DOHH2 (cell line): ENCODE data around the gene DBX1.

Experiments used
- H3F3A ChIP-seq: fragments of 200-600 bp; sonication (generic), shearing (Covaris generic); 2 replicates; pipeline ENCODE4 v1.6.0; 2016; ENCODE audit warnings: antibody characterized with exemption, mild to moderate bottlenecking; ENCODE audit not compliant: control insufficient read depth, insufficient read depth
- H3K27ac ChIP-seq: fragments of 200-600 bp; sonication (generic); 2 replicates; pipeline ENCODE4 v1.5.1; 2014; ENCODE audit warnings: low read depth, mild to moderate bottlenecking, low read length, moderate library complexity
- H3K27me3 ChIP-seq: fragments of 200-600 bp; sonication (generic); 2 replicates; pipeline ENCODE4 v1.6.1; 2014; ENCODE audit warnings: mild to moderate bottlenecking, low read length, mixed read lengths; ENCODE audit not compliant: control insufficient read depth
- H3K36me3 ChIP-seq: fragments of 200-600 bp; sonication (generic); 2 replicates; pipeline ENCODE4 v1.6.1; 2014; ENCODE audit warnings: mild to moderate bottlenecking, low read length, moderate library complexity, mixed read lengths; ENCODE audit not compliant: control insufficient read depth
- H3K4me1 ChIP-seq: fragments of 200-600 bp; sonication (generic); 2 replicates; pipeline ENCODE4 v1.6.1; 2014; ENCODE audit warnings: mild to moderate bottlenecking, low read length, mixed read lengths; ENCODE audit not compliant: control insufficient read depth
- H3K4me2 ChIP-seq: fragments of 200-600 bp; sonication (generic); 2 replicates; pipeline ENCODE4 v1.6.0; 2014; ENCODE audit warnings: mild to moderate bottlenecking, low read length, moderate library complexity
- H3K4me3 ChIP-seq: fragments of 200-600 bp; sonication (generic); 2 replicates; pipeline ENCODE4 v1.5.1; 2014; ENCODE audit warnings: mild to moderate bottlenecking, low read length, mixed read lengths
- H3K79me2 ChIP-seq: fragments of 200-600 bp; sonication (generic); 2 replicates; pipeline ENCODE4 v1.6.1; 2014; ENCODE audit warnings: mild to moderate bottlenecking, low read length, mixed read lengths; ENCODE audit not compliant: control insufficient read depth
- H3K9me2 ChIP-seq: fragments of 200-600 bp; sonication (generic); replicated peaks from 2 replicates; pipeline ENCODE4 v1.6.1; 2014; ENCODE audit warnings: mild to moderate bottlenecking, low read length, mixed read lengths; ENCODE audit not compliant: control insufficient read depth
- H3K9me3 ChIP-seq: fragments of 200-600 bp; sonication (generic); 2 replicates; pipeline ENCODE4 v1.6.1; 2014; ENCODE audit warnings: antibody characterized with exemption, low read length, mixed read lengths; ENCODE audit not compliant: control insufficient read depth, insufficient read depth
- H4K20me1 ChIP-seq: fragments of 200-600 bp; sonication (generic); 2 replicates; pipeline ENCODE4 v1.6.0; 2014; ENCODE audit warnings: low read depth, mild to moderate bottlenecking, antibody characterized with exemption, low read length, moderate library complexity; ENCODE audit not compliant: control insufficient read depth, insufficient read depth
- EZH2phosphoT487 ChIP-seq: fragments of 200-600 bp; sonication (generic); IDR thresholded peaks from 2 replicates; pipeline ENCODE4 v1.6.1; 2017; ENCODE audit warnings: borderline replicate concordance, mild to moderate bottlenecking, antibody characterized with exemption, low read length, moderate library complexity, mixed read lengths
- TF ChIP-seq, protein P1 (sequence below): fragments of 200-600 bp; sonication (generic); IDR thresholded peaks from one replicate; pipeline ENCODE4 v1.5.1; 2014; ENCODE audit warnings: antibody characterized with exemption, mild to moderate bottlenecking, low read depth, low read length; ENCODE audit not compliant: poor library complexity, severe bottlenecking

DBX1 gene

GRCh38 chr11:20156876-20157613 lies 3.2 kb downstream of the DBX1 start:
- no peaks in the 10 kb centered on the region for H3F3A ChIP-seq
- H3K4me1 ChIP-seq, result no peaks in the 10 kb centered on the region
- H3K27ac ChIP-seq, result no peak overlapping the region
- H3K27me3 ChIP-seq, result peaks cover 10% of the 10 kb centered on the region; the same call in 1 of the 2 replicates
- no peak overlapping the region for H3K4me2 ChIP-seq
- H3K9me3 ChIP-seq, result no peaks in the 10 kb centered on the region
- TF ChIP-seq EZH2phosphoT487, result no peak
- TF ChIP-seq, protein P1, sequence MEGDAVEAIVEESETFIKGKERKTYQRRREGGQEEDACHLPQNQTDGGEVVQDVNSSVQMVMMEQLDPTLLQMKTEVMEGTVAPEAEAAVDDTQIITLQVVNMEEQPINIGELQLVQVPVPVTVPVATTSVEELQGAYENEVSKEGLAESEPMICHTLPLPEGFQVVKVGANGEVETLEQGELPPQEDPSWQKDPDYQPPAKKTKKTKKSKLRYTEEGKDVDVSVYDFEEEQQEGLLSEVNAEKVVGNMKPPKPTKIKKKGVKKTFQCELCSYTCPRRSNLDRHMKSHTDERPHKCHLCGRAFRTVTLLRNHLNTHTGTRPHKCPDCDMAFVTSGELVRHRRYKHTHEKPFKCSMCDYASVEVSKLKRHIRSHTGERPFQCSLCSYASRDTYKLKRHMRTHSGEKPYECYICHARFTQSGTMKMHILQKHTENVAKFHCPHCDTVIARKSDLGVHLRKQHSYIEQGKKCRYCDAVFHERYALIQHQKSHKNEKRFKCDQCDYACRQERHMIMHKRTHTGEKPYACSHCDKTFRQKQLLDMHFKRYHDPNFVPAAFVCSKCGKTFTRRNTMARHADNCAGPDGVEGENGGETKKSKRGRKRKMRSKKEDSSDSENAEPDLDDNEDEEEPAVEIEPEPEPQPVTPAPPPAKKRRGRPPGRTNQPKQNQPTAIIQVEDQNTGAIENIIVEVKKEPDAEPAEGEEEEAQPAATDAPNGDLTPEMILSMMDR, result no peak
- no peaks in the 10 kb centered on the region for H4K20me1 ChIP-seq
- H3K4me3 ChIP-seq, result no peak overlapping the region
- no peaks in the 10 kb centered on the region for H3K79me2 ChIP-seq
- H3K36me3 ChIP-seq, result no peaks in the 10 kb centered on the region
- H3K9me2 ChIP-seq, result no peaks in the 10 kb centered on the region

DNA sequence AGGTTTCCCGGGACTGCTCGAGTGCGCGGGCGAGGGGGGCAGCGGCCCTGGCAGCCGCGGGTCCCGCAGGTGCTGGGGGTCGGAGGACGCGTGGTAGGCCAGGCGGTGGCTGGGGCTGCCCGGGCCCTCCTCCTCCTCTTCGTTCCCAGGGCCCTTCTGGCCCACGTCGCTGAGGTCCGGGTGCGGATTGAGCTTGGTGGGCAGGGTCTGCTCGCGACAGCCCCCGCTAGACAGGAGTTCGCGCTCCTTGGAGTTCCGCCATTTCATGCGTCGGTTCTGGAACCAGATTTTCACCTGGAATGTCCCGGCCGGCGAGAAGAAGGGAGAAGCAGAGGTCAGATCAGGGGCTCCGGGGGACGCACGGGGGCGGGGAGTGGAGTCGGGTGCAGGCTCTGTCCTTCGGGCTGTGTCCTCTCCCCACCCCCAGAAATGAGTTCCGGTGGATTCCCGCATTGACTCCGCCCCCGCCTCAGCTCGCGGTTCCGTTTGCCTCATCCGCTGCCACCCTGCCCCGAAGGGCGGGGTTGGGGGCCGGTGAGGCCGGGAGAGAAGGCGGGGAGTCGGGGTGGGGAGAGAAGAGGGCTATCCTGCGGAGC lies 3.9 kb downstream of the DBX1 start:
- H3K27me3 ChIP-seq, result peaks cover 10% of the 10 kb centered on the region; the same call in 1 of the 2 replicates
- H3K36me3 ChIP-seq, result no peaks in the 10 kb centered on the region
- TF ChIP-seq, protein P1, result no peak
- no peak for TF ChIP-seq EZH2phosphoT487
- H3K4me2 ChIP-seq, result no peak overlapping the region
- no peak overlapping the region for H3K4me3 ChIP-seq
- H4K20me1 ChIP-seq, result no peaks in the 10 kb centered on the region
- H3F3A ChIP-seq, result no peaks in the 10 kb centered on the region
- no peaks in the 10 kb centered on the region for H3K9me2 ChIP-seq
- no peaks in the 10 kb centered on the region for H3K9me3 ChIP-seq
- no peaks in the 10 kb centered on the region for H3K4me1 ChIP-seq
- no peak overlapping the region for H3K27ac ChIP-seq
- no peaks in the 10 kb centered on the region for H3K79me2 ChIP-seq

DNA sequence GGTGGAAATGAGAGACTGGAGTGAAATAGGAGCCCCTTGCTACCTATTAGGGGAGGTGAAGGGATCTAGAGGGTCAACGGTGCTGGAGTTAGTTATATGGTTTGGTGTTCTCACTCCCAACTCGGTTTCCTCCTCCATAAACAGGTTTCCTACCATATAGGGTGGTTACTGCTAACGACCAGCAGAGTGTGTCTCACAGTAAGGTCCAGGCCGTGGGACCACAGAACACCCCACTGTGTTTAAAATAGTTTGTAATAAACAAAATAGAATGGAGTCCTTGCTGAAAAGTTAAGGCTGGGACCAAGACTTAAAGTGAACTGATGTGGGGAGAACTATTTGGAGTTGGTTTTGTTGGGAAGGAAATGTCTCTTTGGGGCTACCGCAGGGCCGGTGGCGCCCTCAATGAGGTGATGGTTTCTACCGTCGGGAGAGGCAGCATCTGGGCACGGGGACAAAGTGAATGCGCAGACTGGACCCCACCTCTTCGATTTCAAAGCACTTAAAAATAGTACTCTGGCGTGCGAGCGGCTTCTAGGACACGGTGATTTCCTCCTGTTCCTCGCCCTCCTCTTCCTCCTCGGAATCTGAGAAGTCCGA lies 4.5 kb downstream of the DBX1 start:
- Histone ChIP-seq H3K27me3 (peaks cover 10% of the 10 kb centered on the region; the same call in 1 of the 2 replicates), H3K9me3 (no peaks in the 10 kb centered on the region), H3K4me1 (no peaks in the 10 kb centered on the region), H3K4me3 (no peak overlapping the region), H3K79me2 (no peaks in the 10 kb centered on the region), H3K4me2 (no peak overlapping the region), H3K36me3 (no peaks in the 10 kb centered on the region), H3K27ac (no peak overlapping the region), H3K9me2 (no peaks in the 10 kb centered on the region), H4K20me1 (no peaks in the 10 kb centered on the region), H3F3A (no peaks in the 10 kb centered on the region)
- TF ChIP-seq, protein P1, result no peak
- no peak for TF ChIP-seq EZH2phosphoT487
